Inferior parietal cortex (tissue), 1 donor: Measurements from ENCODE around the gene CCDC106.

Experiments
- DNase-seq: peaks from one replicate; pipeline ENCODE4 v3.0.0-alpha.2; 2016; ENCODE audit errors: extremely low spot score

The CCDC106 gene

DNA sequence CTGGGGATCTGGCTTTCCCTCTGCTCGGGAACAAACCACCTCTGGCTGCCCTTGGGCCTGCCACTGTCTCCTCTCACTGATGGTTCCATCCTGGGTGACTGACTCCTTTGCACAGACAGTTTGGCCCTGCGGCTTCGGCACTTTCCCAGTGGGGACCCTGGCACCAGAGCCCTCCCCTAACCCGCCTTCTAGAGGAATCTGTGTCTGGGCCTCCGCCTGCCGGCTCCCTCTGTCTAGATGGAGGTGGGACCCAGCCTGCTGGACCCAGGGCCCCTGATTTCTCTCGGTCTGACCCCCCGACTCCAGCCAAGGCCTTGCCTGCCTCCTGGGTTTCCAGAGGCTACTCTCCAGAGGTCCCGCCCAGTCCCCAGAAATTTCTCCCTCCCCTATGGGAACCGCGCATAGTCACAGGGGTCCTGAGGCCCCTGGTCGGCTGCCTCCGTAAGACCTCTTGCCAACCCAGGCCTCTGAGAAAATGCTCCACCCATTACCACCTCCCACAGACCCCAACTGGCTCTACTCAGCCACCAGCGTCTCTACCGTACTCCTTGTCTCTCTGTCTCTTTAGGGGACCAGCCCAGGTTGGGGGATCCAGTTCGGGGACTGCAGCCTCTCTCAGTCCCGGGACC, 2.7 kb downstream of the CCDC106 start:
- DNase-seq = no peak

DNA sequence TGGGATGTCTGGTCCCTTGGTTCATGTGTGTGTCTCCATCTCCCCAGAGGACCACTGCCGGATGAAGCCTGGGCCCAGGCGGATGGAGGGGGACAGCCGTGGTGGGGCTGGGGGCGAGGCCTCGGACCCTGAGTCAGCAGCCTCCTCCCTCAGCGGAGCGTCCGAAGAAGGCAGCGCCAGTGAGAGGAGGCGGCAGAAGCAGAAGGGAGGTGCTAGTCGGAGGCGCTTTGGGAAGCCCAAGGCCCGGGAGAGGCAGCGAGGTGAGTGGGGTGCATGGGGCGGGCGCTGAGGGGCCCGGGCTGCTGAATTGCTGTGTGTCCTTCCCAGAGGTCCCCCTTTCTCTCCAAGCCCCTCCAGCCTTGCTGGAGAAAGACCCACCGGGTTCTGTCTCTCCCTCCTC, 3.2 kb downstream of the CCDC106 start:
- DNase-seq = no peak

DNA sequence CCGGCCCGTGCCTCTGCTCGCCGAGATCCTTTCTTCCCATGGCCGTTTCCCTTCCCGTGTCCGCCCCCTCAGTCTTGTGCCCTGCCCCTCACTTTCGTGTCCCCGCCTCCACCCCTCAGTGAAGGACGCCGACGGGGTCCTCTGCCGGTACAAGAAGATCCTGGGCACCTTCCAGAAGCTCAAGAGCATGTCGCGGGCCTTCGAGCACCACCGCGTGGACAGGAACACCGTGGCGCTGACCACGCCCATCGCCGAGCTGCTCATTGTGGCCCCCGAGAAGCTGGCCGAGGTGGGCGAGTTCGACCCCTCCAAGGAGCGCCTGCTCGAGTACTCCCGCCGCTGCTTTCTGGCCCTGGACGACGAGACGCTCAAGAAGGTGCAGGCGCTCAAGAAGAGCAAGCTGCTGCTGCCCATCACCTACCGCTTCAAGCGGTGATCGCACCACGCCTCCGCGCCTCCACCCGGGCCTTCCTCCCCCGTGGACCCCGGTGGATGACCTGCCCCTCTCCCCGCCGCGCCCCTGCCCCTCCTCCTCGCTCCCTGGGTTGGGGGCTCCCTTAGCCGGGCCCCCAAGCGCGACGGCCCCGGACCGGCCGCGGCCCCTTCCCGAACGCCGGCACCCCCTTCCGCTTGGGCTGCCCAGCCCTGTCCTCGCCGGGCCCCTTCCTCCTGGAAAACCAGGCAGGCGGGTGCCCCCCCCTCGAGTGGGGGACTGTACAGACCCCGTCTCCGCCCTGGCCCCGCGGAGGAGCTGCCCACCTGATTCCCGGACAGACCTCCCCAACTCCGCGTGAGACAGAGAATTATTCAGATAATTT, 4.5 kb downstream of the CCDC106 start:
- DNase-seq = no peak

DNA sequence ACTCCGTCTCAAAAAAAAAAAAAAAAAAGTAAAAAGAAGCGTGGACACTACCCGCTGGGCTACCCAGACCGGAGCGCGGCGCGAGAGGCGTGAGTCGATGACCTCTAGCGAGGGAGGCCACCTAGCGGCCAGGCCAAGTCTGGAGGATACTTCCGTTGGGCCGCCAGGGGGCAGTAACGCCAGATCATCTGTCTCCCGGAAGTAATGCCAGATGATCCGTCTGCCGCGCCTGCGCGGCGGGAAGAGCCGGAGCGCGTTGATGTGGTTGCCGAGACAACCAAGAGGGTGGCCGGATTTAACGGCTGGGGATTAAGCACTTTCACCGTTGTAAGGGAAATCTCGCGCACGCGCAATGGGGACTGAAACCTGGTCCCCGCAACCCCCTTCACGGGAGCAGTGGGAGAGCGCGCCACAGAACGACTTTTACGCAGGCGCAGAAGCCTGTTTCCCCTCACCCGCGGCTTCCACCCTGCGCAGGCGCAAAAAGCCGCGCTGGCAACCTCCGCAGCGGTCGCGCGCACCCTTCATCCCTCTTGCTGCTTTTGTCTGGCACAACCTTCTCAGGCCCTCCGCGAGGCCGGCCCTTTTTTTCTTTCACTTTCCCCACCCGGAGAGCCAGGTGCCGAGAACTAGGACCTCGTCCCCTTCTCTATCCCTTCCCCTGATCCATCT, 5.8 kb downstream of the CCDC106 start:
- peak; percentile 99 for DNase-seq

DNA sequence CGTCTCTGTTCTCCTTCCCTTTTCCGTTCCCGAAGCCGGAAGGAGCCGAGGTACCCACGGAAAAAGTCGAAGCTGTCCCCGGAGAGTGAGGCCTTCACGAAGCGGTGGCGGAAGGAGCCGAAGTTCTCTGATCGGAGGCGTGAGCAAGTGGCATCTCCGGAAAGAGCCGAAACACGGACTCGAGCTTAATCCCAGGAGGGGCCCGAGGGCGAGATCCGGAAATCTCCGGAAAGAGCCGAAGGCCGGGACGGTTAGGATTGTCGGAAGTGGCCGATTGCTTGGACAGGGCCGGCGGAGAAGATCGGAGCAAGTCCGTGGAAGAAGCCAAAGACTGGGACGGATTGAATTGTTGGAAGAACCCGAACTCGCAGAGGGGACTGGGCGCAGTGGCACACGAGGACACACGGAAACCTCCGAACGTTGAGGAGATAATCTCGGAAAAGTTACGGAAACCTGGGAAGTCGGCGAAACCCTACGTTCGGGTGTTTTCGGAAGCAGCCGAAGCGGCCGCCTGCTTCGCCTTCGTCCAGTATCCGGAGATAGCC, 6.4 kb downstream of the CCDC106 start:
- peak; percentile 99 for DNase-seq

DNA sequence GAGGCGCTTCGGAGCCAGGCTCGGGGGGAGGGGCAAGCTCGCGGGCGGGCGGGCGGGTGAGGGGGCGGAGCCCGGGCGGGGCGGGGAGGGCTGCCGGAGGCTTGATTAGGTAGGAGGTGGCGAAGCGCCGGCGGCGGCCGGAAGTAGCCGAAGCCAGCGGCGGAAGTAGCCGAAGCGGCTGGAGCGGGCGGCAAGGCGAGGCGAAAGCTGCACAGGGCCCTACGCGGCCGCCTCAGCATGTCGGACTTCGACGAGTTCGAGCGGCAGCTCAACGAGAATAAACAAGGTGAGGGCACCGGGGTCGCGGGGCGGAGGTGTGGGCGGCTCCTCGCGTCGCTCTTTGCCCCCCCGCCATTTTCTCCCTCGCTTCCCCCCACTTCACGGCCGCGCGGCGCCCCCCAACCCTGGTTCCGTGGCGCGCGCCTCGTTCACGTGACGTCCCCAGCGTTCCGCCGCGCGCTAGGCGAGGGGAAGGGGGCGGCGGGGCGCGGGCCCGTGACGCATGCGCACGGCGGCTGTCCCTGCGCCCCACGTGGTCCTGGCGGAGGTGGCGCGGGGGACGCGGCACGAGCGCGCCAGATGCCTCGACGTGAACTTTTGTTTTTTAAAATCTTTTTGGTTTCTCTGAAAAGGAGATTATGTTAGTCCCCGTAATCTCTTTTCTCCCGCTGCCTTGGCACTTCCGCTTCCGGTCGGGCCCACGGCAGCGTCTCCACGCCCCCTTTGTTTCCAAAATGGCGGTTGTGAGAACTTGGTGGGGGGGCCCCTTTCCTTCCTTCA, 7.0 kb downstream of the CCDC106 start, which contains the start of gene U2AF2:
U2AF2 (plus strand) TSS at position 168 of the 780 bp plus-strand sequence; CDS start at position 238, 70 bp downstream.
- peak; percentile 90 for DNase-seq

DNA sequence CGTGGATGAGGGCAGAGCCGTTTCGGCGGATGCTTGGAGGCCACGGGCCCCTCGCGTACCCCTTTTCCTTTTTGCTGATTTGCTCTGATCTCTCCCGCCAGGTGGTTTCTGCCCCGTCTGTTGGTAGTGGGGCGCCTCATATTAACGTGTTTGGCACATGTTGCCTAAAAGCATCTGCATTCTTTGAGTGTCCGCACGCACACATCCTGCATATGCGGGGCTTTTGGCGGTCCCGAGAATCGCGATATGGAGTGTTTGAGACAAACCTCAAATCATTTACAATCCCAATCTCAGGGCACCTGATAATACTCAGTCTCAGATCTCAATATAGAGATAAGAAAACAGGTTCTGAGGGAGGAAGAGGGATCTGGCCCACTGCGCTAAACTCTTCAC, 7.6 kb downstream of the CCDC106 start:
- no peak for DNase-seq

DNA sequence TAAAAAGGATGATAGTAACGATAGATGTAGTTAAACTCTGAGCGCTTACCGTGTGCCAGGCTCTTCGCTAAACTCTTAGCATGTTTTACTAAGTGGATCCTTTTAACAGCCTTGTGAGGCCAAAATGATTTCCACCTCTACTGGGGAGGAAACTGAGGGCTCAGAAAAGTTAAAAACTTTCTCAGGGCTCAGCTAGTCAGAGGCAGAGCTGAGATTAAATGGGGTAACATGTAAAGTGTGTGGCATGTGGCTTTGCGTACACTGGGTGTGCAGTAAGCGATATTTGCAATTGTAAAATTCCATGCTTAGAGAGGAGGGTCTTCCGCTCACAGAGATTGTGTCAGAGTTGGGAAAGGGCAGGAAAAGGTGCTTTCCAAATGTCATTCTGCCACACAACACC, 8.5 kb downstream of the CCDC106 start:
- no peak for DNase-seq

DNA sequence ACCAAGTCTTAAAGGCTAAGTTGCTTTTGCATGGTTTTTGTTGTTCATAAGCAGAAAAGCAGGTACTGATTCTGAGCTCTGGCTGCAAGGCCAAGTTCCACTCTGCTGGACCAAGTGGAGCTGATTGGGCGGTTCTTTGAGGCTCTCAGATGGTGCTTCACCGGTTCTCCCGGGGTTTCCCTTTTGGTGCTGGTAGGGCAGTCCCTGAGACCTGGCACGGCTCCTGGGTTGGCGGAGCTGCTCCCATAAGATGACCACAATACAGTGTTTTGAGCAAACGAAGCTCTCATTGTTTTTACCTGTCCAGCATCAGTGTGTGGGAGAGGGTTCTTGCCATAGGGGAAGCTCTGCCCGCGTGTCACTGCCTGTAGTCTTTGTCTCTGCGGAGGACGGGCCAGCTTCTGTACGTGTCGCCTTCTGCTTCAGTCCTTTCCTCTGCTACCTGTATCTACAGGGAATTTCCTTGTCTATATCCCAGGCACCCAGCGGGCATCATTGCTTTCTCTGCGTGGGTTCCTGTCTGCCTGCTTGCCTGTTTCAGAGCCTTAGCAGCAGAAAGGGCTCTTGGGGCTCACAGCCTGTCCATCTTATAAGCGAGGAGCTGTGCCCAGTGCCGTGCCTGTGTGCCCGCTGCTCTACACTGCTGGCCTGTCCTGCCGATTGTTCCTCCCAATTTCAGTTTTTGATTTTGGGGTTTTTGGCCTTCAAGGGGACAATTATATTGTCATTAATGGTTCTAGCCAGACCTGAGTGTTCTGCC, 9.2 kb downstream of the CCDC106 start:
- DNase-seq = no peak

DNA sequence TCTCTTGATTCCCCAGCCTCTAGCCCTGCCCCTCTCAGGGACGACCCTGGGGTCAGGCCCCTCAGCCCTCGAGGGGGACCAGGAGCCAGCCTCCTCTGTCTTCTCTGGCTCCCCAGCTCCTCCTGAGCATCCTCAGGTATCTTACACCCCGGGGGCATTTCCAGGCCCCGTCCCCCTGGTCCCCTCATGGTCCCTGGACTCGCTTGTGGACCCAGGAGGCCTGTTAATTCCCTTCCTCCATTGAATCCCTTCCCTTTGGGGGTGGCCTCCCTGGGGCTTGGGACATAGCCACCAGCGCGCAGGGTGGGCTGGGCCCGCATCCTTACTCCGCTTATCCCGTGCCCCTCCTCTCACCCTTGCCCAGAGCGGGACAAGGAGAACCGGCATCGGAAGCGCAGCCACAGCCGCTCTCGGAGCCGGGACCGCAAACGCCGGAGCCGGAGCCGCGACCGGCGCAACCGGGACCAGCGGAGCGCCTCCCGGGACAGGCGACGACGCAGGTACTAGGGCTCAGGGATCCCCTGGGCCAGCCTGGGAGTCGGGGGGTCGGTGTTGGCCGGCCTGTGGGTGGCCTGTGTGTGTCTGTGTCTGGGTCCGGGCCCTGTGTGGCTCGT, 10.9 kb downstream of the CCDC106 start:
- no peak for DNase-seq

DNA sequence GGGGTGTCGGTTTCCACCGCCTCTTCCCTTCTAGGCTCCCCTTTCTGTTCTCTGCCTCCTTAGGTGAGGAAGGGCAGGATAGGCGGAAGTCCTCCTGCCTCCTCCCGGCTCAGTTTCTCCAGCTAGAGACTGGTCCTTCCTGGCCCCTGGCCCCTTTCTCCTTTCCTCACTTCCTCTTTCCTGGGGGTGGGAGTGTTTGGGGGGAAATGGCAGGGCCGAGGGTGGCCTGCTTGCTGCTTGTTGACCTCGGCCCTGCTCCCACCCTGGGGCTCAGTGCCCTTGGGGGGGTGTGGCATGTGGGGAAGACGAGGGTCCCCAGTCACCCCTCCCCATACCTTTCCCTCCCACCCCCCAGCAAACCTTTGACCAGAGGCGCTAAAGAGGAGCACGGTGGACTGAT, 11.8 kb downstream of the CCDC106 start:
- no peak for DNase-seq

DNA sequence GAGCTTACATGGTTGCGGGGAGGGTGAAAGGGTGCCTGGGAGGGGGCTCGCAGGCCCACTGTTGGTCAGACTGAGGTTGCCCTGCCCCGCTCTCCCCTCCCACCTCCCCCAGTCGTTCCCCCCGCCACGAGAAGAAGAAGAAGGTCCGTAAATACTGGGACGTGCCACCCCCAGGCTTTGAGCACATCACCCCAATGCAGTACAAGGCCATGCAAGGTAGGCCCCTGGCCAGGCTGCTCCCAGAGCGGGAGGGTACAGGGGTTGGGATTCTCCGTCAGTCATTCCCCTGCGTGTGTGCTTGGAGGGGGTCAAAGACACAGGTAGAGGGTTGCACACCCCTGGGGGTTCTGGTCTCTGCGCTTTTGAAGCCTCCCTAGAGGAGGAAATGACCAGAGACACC, 12.4 kb downstream of the CCDC106 start:
- DNase-seq = no peak

DNA sequence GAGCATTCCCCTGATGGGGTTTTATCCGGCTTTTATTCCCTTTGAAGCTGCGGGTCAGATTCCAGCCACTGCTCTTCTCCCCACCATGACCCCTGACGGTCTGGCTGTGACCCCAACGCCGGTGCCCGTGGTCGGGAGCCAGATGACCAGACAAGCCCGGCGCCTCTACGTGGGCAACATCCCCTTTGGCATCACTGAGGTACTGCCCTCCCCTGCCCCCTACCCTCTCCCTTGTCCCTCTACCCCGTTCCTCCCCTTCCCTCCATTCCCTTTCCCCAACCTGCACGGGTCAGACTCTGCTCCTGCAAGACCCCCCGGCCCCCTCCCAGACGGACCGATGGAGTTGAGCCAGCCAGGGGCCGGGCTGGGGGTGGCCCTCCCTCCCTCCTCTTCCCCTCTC, 13.0 kb downstream of the CCDC106 start:
- DNase-seq = no peak

DNA sequence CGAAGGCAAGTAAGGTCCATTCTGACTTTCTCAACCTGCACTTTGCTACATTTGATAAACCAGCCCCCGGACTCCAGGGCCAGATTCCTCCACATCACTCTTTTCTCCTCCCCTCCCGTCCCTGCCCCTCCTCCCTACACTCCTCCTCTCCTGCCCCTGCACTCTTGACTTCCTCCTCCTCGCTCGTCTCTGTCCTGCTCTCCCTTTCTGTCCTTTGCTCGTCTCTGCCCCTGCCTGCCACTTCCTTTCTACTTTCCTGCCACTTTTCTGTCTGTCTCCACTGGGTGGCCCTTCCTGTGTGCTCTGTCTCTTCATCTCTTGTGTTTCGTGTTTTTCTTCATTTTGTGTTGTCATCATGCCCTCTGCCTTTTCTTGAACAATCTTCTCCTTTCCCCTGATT, 13.8 kb downstream of the CCDC106 start:
- DNase-seq = no peak

DNA sequence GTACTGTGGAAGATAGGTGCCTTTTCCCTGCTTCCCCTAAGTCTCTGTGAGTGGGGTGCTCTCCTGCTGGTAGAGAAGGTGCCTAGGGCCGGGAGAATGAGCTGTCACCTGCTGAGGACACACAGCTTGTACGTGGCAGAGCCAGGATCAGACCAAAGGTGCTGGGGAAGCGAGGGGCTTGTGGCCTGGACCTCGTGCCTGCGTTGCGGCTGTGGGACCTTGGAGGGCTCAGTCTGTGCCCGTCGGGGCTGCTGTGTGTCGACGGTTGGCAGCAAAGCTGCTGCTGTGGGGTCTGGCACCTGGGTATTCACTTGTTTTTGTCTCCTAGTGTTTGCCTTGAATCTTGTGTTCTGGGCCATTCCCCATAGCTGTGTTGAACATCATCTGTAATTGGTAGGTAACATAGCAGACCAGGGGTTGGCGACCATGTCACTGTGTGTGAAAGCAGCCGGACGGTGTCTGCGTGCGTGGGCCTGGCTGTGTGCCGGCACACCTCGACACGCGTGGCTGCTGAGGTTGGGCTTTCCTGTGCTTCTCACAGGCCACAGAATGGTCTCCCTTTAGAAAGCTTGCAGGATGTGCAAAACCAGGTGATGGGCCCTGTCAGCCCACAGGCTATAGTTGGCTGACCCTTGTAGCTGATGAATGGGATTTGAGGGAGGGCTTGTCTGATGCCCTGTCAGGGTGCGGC, 16.0 kb downstream of the CCDC106 start:
- no peak for DNase-seq

DNA sequence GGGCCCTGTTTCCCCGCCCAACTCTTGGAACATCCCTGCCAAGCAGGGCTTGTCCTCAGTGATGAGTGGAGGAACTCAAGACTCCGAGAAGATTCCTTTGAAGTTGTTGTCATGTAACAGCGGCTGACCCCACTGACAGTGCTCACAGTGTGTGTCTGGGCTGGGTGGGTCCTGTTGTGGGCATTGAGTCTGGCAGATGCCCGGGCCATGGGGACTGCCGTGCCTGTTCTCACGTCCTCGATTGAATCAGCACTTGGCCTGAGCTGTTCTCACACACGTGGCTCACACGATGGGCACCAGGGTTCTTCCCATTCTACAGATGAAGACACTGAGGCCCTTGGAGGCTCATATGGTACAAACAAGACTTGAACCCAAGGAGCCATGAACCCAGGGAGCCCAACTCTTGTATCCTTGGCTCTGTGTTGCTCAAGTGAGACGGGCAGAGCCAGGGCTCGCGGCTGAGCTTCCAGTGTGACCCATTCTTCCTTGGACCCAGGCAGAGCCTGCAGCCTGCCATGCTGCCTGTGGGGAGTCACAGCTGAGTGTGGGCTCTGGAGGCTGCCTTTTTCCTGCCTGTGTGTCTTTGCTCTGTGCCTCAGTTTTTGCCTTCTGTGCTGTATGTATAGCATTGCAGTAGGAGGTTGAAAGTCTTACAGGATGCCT, 18.5 kb downstream of the CCDC106 start:
- DNase-seq = no peak

DNA sequence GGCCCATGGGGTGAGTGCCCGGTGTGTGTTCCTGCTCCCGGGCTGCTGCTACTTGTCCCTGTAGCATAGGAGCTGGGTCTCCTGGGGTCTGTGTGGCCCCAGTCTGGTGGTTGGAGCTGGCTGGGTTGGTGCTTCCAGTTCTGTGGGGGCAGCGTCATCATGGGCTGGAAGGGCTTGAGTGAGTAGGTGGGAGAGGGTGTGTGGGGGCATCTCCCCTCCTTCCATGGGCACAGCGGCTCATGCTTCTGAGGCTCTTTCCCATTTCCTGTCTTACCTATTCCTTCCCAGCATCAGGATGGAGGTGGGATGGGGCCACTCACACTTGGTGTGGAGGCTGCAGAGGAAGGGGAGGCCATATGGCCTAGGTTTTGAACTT, 19.0 kb downstream of the CCDC106 start:
- no peak for DNase-seq

DNA sequence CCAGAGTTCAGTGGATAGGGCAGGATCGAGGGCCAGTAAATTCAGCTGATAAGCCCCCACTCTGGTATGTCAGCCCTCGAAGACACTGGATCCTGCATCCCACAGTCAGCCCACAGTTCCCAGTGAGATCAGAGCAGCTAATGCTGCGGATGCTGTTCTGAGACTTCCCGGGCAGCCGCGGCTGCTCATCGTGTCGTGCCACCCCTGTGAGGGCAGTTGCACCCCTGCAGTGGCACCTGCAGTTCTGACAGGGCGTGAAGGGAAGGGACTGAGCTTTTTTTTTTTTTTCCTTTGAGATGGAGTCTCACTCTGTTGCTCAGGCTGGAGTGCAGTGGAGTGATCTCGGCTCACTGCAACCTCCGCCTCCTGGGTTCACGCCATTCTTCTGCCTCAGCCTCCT, 19.5 kb downstream of the CCDC106 start:
- DNase-seq = no peak

DNA sequence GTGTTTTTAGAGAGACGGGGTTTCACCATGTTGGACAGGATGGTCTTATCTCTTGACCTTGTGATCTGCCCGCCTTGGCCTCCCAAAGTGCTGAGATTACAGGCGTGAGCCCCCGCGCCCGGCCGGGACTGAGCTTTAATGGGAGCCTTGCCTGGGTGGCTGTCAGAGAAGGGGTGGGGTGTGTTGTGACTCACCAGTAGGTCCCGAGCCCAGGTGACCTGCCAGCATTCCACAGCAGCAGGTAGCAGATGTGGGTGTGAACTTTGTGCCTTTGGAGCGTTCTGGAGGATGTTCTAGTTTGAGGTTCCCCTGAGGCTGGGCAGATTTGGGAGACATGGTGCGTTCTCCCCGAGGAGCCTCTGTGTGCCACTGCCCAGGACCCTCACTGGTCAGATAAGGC, 19.9 kb downstream of the CCDC106 start:
- DNase-seq = no peak
